SK-N-SH treated with all-trans-retinoic acid at 6 μM for 48 hours (cell line): ENCODE data around the gene DCD.

Experiments used
- ARNTL ChIP-seq: fragments of 450-650 bp; formaldehyde crosslinking; IDR thresholded peaks from 2 replicates; pipeline ENCODE4 v1.5.0; 2020; ENCODE audit warnings: low read depth, mild to moderate bottlenecking, moderate library complexity, borderline replicate concordance
- BACH2 ChIP-seq: fragments of 250-450 bp; sonication (Bioruptor Pico); IDR thresholded peaks from 2 replicates; pipeline ENCODE4 v1.9.0; 2021; ENCODE audit warnings: mild to moderate bottlenecking, borderline replicate concordance
- CREB5 ChIP-seq: fragments of 250-450 bp; sonication (Bioruptor Pico); IDR thresholded peaks from 2 replicates; pipeline ENCODE4 v1.5.1; 2020; ENCODE audit warnings: low read depth, mild to moderate bottlenecking, moderate library complexity
- ISL1 ChIP-seq: fragments of 250-450 bp; sonication (Bioruptor Pico); IDR thresholded peaks from 2 replicates; pipeline ENCODE4 v2.1.2; 2022; ENCODE audit warnings: mild to moderate bottlenecking, moderate library complexity
- PATZ1 ChIP-seq: fragments of 250-450 bp; sonication (Bioruptor Pico); IDR thresholded peaks from 2 replicates; pipeline ENCODE4 v1.8.0; 2020; ENCODE audit warnings: mild to moderate bottlenecking, moderate library complexity, borderline replicate concordance
- PPARA ChIP-seq: fragments of 250-450 bp; sonication (Bioruptor Pico); IDR thresholded peaks from 2 replicates; pipeline ENCODE4 v1.5.0; 2020; ENCODE audit warnings: mild to moderate bottlenecking, borderline replicate concordance
- RARB ChIP-seq: fragments of 250-450 bp; sonication (Bioruptor Pico); IDR thresholded peaks from 2 replicates; pipeline ENCODE4 v1.8.0; 2021; ENCODE audit warnings: mild to moderate bottlenecking, moderate library complexity
- SNAI2 ChIP-seq: fragments of 250-450 bp; sonication (Bioruptor Pico); IDR thresholded peaks from 2 replicates; pipeline ENCODE4 v1.5.0; 2020; ENCODE audit warnings: mild to moderate bottlenecking, moderate library complexity
- TCF4 ChIP-seq: fragments of 250-450 bp; sonication (Bioruptor Pico); IDR thresholded peaks from 2 replicates; pipeline ENCODE4 v1.8.0; 2021; ENCODE audit warnings: mild to moderate bottlenecking, moderate library complexity, borderline replicate concordance
- TOX ChIP-seq: fragments of 250-450 bp; sonication (Bioruptor Pico); IDR thresholded peaks from 2 replicates; pipeline ENCODE4 v1.8.0; 2021; ENCODE audit warnings: mild to moderate bottlenecking, moderate library complexity, borderline replicate concordance
- ZFP3 ChIP-seq: fragments of 250-450 bp; sonication (Bioruptor Pico); IDR thresholded peaks from 2 replicates; pipeline ENCODE4 v1.5.0; 2020; ENCODE audit warnings: mild to moderate bottlenecking, moderate library complexity
- ZFP30 ChIP-seq: fragments of 450-650 bp; formaldehyde crosslinking; IDR thresholded peaks from 2 replicates; pipeline ENCODE4 v1.5.0; 2022; ENCODE audit warnings: mild to moderate bottlenecking, moderate library complexity
- ZNF565 ChIP-seq: fragments of 450-650 bp; formaldehyde crosslinking; conservative IDR thresholded peaks from 2 replicates; pipeline ENCODE4 v1.5.0; 2020; ENCODE audit warnings: low read depth, mild to moderate bottlenecking, moderate library complexity
- ZNF70 ChIP-seq: fragments of 450-650 bp; formaldehyde crosslinking; IDR thresholded peaks from 2 replicates; pipeline ENCODE4 v1.5.0; 2020; ENCODE audit warnings: mild to moderate bottlenecking, moderate library complexity

- TF ChIP-seq TOX (CRISPR knock-in tag) = no peak
- TF ChIP-seq BACH2 (CRISPR knock-in tag) = no peak
- no peak for TF ChIP-seq TCF4 (CRISPR knock-in tag)
- TF ChIP-seq PATZ1 (CRISPR knock-in tag) = no peak
- TF ChIP-seq RARB (CRISPR knock-in tag) = no peak
- TF ChIP-seq ZFP30 = no peak
- no peak for TF ChIP-seq ARNTL (CRISPR knock-in tag)
- no peak for TF ChIP-seq SNAI2 (CRISPR knock-in tag)
- no peak for TF ChIP-seq ZNF565 (CRISPR knock-in tag)
- no peak for TF ChIP-seq CREB5 (CRISPR knock-in tag)
- no peak for TF ChIP-seq ZFP3 (CRISPR knock-in tag)
- no peak for TF ChIP-seq ISL1 (CRISPR knock-in tag)
- TF ChIP-seq PPARA (CRISPR knock-in tag) = no peak
- no peak for TF ChIP-seq ZNF70
Measured at GRCh38 chr12:54650889-54651288, 2.7 kb upstream of the DCD start.
